Measurements from ENCODE around the gene LRRC4C.

GRCh38 chr11:40162901-40163883 lies 1296.3 kb downstream of the LRRC4C start:
- TF ChIP-seq POLR2A (IDR thresholded peaks at IDR 0.05; ENCODE audit: low read length) (no peak), GATA1 (IDR thresholded peaks at IDR 0.05; ENCODE audit: low read depth, low read length) (no peak)
